Neural cell (in vitro differentiated cells): Measurements from ENCODE around the gene IFITM2. TPM values are rescaled to one million over a fixed set of nuclear protein-coding genes. Genes with fewer than 3 reads are reported as not detected.

Experiments
- H2AFZ ChIP-seq: fragments of 200-600, 300-800 bp; sonication (generic), shearing (Covaris generic); 2 replicates; pipeline ENCODE4 v1.6.0; 2014; ENCODE audit warnings: low read depth, mild to moderate bottlenecking, antibody characterized with exemption, low read length, moderate library complexity
- H3F3A ChIP-seq: fragments of 200-600 bp; shearing (Covaris generic); 2 replicates; pipeline ENCODE4 v1.6.1; 2016; ENCODE audit warnings: mild to moderate bottlenecking, moderate library complexity, mixed read lengths, antibody characterized with exemption, low read length; ENCODE audit not compliant: insufficient read depth, poor library complexity, severe bottlenecking
- H3K27ac ChIP-seq: fragments of 200-600, 300-800 bp; sonication (generic), shearing (Covaris generic); 2 replicates; pipeline ENCODE4 v1.5.1; 2014; ENCODE audit warnings: mild to moderate bottlenecking, low read length, moderate library complexity
- H3K27me3 ChIP-seq: fragments of 300-800, 200-600 bp; sonication (generic), shearing (Covaris generic); 2 replicates; pipeline ENCODE4 v1.6.0; 2014; ENCODE audit warnings: mild to moderate bottlenecking, low read depth, low read length, moderate library complexity; ENCODE audit not compliant: insufficient read depth
- H3K36me3 ChIP-seq: fragments of 300-800, 200-600 bp; sonication (generic), shearing (Covaris generic); 2 replicates; pipeline ENCODE4 v1.5.1; 2014; ENCODE audit warnings: mild to moderate bottlenecking, antibody characterized with exemption, low read length, moderate library complexity; ENCODE audit not compliant: insufficient read depth
- H3K4me2 ChIP-seq: fragments of 300-800, 200-600 bp; sonication (generic), shearing (Covaris generic); 2 replicates; pipeline ENCODE4 v1.6.0; 2014; ENCODE audit warnings: mild to moderate bottlenecking, low read length
- H3K4me3 ChIP-seq: fragments of 300-800, 200-600 bp; sonication (generic), shearing (Covaris generic); 2 replicates; pipeline ENCODE4 v1.5.1; 2014; ENCODE audit warnings: mild to moderate bottlenecking, low read length, moderate library complexity
- H3K79me2 ChIP-seq: fragments of 200-600 bp; shearing (Covaris generic); replicated peaks from 2 replicates; pipeline ENCODE4 v1.6.0; 2014; ENCODE audit warnings: mild to moderate bottlenecking, low read length, moderate library complexity; ENCODE audit not compliant: insufficient read depth
- H3K9ac ChIP-seq: fragments of 300-800, 200-600 bp; sonication (generic), shearing (Covaris generic); 2 replicates; pipeline ENCODE4 v1.6.1; 2016; ENCODE audit warnings: mild to moderate bottlenecking, low read length, mixed read lengths
- H3K9me2 ChIP-seq: fragments of 200-600 bp; shearing (Covaris generic); 2 replicates; pipeline ENCODE4 v1.6.1; 2016; ENCODE audit warnings: mild to moderate bottlenecking, low read length, mixed read lengths; ENCODE audit not compliant: insufficient read depth
- H3K9me3 ChIP-seq: fragments of 200-600, 300-800 bp; sonication (generic), shearing (Covaris generic); 2 replicates; pipeline ENCODE4 v1.6.1; 2016; ENCODE audit warnings: mild to moderate bottlenecking, mixed run types, low read length, moderate library complexity, mixed read lengths
- H4K20me1 ChIP-seq: fragments of 200-600 bp; shearing (Covaris generic); 2 replicates; pipeline ENCODE4 v1.6.1; 2016; ENCODE audit warnings: mild to moderate bottlenecking, mixed run types; ENCODE audit not compliant: insufficient read depth
- EP300 ChIP-seq: fragments of 450-650 bp; conservative IDR thresholded peaks from 2 replicates; pipeline ENCODE4 v1.6.1; 2014; ENCODE audit warnings: antibody characterized with exemption, mild to moderate bottlenecking, moderate library complexity; ENCODE audit not compliant: poor library complexity, severe bottlenecking
- EZH2 ChIP-seq: fragments of 200-600, 300-800 bp; shearing (Covaris generic), sonication (generic); IDR thresholded peaks from 2 replicates; pipeline ENCODE4 v1.6.1; 2014; ENCODE audit warnings: antibody characterized with exemption, low read length, borderline replicate concordance, mild to moderate bottlenecking; ENCODE audit not compliant: insufficient read depth, poor library complexity, severe bottlenecking
- MXI1 ChIP-seq: fragments of 450-650 bp; conservative IDR thresholded peaks from 2 replicates; pipeline ENCODE4 v1.6.1; 2014; ENCODE audit warnings: antibody characterized with exemption, mild to moderate bottlenecking; ENCODE audit not compliant: poor library complexity, severe bottlenecking
- POLR2AphosphoS5 ChIP-seq: IDR thresholded peaks from 2 replicates; pipeline ENCODE4 v1.6.1; 2012
- RAD21 ChIP-seq: fragments of 450-650 bp; conservative IDR thresholded peaks from 2 replicates; pipeline ENCODE4 v1.6.1; 2014; ENCODE audit warnings: antibody characterized with exemption, mild to moderate bottlenecking, moderate library complexity
- SMC3 ChIP-seq: fragments of 450-650 bp; conservative IDR thresholded peaks from 2 replicates; pipeline ENCODE4 v1.6.1; 2014; ENCODE audit warnings: antibody characterized with exemption, mild to moderate bottlenecking, moderate library complexity; ENCODE audit not compliant: poor library complexity
- TAF1 ChIP-seq: IDR thresholded peaks from 2 replicates; pipeline ENCODE4 v1.6.1; 2012; ENCODE audit warnings: low read depth
- polyA plus RNA-seq: library from polyadenylated mRNA; depleted of rRNA; stranded (reverse); fragments of >200 nt; gene quantifications from 2 replicates; pipeline ENCODE4 v1.2.3, GENCODE V29; 2014
- TF ChIP-seq, protein P1 (sequence below): IDR thresholded peaks from 2 replicates; pipeline ENCODE4 v1.6.1; 2012; ENCODE audit warnings: borderline replicate concordance
- TF ChIP-seq, protein P2 (sequence below): fragments of 450-650 bp; IDR thresholded peaks from 2 replicates; pipeline ENCODE4 v1.5.1; 2014; ENCODE audit warnings: antibody characterized with exemption, mild to moderate bottlenecking, moderate library complexity; ENCODE audit not compliant: poor library complexity, severe bottlenecking

Gene IFITM2
- polyA plus RNA-seq, 1 donor from 2014 or later: not detected

DNA sequence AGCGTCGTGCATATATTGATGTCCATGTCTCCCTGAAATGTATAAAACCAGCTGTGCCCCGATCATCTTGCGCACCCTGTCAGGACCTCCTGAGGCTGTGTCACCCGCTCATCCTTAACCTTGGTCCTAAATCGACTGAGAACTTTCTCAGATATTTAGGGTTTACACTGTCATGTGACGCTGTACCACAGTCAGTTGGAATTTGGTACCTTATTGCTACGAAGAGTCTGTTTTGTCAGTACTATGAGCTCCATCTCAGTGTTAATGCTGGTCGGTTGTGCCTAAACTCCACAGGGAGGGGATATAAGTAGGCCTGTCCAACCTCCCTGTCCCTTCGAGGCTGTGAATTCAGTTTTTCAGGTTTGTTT is 1.8 kb upstream of the IFITM2 start:
- no peak overlapping the region for H2AFZ ChIP-seq
- no peaks in the 10 kb centered on the region for H3K36me3 ChIP-seq
- no peaks in the 10 kb centered on the region for H3K9me2 ChIP-seq
- no peak overlapping the region for H3K9ac ChIP-seq
- H3K79me2 ChIP-seq: no peaks in the 10 kb centered on the region
- no peaks in the 10 kb centered on the region for H3K27me3 ChIP-seq
- H3F3A ChIP-seq: no peaks in the 10 kb centered on the region
- no peaks in the 10 kb centered on the region for H4K20me1 ChIP-seq
- no peak overlapping the region for H3K4me3 ChIP-seq
- H3K27ac ChIP-seq: no peak overlapping the region
- TF ChIP-seq, protein P1, sequence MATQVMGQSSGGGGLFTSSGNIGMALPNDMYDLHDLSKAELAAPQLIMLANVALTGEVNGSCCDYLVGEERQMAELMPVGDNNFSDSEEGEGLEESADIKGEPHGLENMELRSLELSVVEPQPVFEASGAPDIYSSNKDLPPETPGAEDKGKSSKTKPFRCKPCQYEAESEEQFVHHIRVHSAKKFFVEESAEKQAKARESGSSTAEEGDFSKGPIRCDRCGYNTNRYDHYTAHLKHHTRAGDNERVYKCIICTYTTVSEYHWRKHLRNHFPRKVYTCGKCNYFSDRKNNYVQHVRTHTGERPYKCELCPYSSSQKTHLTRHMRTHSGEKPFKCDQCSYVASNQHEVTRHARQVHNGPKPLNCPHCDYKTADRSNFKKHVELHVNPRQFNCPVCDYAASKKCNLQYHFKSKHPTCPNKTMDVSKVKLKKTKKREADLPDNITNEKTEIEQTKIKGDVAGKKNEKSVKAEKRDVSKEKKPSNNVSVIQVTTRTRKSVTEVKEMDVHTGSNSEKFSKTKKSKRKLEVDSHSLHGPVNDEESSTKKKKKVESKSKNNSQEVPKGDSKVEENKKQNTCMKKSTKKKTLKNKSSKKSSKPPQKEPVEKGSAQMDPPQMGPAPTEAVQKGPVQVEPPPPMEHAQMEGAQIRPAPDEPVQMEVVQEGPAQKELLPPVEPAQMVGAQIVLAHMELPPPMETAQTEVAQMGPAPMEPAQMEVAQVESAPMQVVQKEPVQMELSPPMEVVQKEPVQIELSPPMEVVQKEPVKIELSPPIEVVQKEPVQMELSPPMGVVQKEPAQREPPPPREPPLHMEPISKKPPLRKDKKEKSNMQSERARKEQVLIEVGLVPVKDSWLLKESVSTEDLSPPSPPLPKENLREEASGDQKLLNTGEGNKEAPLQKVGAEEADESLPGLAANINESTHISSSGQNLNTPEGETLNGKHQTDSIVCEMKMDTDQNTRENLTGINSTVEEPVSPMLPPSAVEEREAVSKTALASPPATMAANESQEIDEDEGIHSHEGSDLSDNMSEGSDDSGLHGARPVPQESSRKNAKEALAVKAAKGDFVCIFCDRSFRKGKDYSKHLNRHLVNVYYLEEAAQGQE: no peak
- no peak for TF ChIP-seq MXI1
- TF ChIP-seq, protein P2, sequence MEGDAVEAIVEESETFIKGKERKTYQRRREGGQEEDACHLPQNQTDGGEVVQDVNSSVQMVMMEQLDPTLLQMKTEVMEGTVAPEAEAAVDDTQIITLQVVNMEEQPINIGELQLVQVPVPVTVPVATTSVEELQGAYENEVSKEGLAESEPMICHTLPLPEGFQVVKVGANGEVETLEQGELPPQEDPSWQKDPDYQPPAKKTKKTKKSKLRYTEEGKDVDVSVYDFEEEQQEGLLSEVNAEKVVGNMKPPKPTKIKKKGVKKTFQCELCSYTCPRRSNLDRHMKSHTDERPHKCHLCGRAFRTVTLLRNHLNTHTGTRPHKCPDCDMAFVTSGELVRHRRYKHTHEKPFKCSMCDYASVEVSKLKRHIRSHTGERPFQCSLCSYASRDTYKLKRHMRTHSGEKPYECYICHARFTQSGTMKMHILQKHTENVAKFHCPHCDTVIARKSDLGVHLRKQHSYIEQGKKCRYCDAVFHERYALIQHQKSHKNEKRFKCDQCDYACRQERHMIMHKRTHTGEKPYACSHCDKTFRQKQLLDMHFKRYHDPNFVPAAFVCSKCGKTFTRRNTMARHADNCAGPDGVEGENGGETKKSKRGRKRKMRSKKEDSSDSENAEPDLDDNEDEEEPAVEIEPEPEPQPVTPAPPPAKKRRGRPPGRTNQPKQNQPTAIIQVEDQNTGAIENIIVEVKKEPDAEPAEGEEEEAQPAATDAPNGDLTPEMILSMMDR: no peak
- TF ChIP-seq EP300: no peak
- no peak for TF ChIP-seq EZH2
- TF ChIP-seq RAD21: no peak
- no peak for TF ChIP-seq POLR2AphosphoS5
- no peak for TF ChIP-seq TAF1
- TF ChIP-seq SMC3: no peak
- no peaks in the 10 kb centered on the region for H3K9me3 ChIP-seq
- H3K4me2 ChIP-seq: no peak overlapping the region

DNA sequence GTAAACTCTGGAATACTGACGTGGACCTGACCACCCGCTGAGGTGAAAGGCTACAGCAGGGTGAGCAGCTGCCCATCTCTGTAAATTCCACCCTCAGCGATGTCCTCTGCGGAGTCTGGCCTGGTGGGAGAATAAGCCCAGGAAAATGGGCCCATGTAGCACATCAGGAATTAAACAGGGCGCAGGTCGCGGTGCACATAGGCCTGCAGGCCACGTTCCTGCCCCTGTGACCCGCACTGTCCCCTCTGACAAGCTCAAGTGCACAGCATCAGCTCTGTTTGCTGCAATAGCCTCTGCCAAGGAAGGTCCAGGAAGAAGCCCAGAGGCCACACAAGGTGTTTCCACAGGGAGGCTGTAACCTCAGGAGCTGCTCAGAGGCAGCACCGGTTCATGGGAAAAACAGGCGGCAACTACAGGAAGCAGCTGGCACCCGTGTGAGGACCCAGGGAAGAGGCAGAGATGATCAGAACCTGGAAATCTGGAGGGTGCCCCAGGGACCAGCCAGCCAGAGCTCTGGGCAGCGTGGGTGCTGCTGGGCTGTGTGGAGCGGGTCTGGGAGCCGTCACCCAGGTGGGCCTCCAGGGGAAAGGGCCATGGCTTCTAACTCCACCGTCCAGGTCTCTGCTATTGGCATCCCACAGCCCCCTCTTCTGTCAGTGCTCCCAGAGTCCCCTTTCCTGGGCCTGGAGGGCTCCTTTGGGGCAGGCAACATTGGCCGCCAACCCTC is 808 bp upstream of the IFITM2 start:
- no peaks in the 10 kb centered on the region for H4K20me1 ChIP-seq
- H3K9ac ChIP-seq: no peak overlapping the region
- H3K79me2 ChIP-seq: no peaks in the 10 kb centered on the region
- no peak overlapping the region for H3K4me2 ChIP-seq
- H3K27me3 ChIP-seq: no peaks in the 10 kb centered on the region
- H3K9me3 ChIP-seq: no peaks in the 10 kb centered on the region
- no peaks in the 10 kb centered on the region for H3K36me3 ChIP-seq
- no peaks in the 10 kb centered on the region for H3F3A ChIP-seq
- TF ChIP-seq EP300: no peak
- no peak for TF ChIP-seq MXI1
- TF ChIP-seq, protein P2: no peak
- no peak for TF ChIP-seq RAD21
- no peak for TF ChIP-seq EZH2
- TF ChIP-seq POLR2AphosphoS5: no peak
- TF ChIP-seq, protein P1: no peak
- no peak for TF ChIP-seq SMC3
- TF ChIP-seq TAF1: no peak
- no peak overlapping the region for H3K4me3 ChIP-seq
- no peak overlapping the region for H3K27ac ChIP-seq
- no peak overlapping the region for H2AFZ ChIP-seq
- H3K9me2 ChIP-seq: no peaks in the 10 kb centered on the region
